ENCODE results near the gene ZNF563.
"Not testable (repeated sequence)": the region's sequence is repeated elsewhere in the genome, so short reads cannot be mapped to it uniquely, and the experiment has no call there.

Gene ZNF563

GRCh38 chr19:12333162-12334159 is at the start of gene ZNF563:
ZNF563 (minus strand) TSS chr19:12333633; CDS start chr19:12333482, 151 bp downstream.
- DNase-seq: peak; percentile 96 to 98

GRCh38 chr19:12380444-12380737 is 47.0 kb upstream of the ZNF563 start:
- no peak for DNase-seq

GRCh38 chr19:12379732-12380443 is 46.5 kb upstream of the ZNF563 start:
- DNase-seq: no peak

- DNase-seq: no peak
Measured at GRCh38 chr19:12374026-12374425, 40.6 kb upstream of the ZNF563 start.

- peak; percentile 86 for DNase-seq
Measured at GRCh38 chr19:12365236-12366162, 32.1 kb upstream of the ZNF563 start, which contains the start of gene ZNF442. ZNF442 (minus strand) TSS chr19:12365683; CDS start chr19:12363631, 2,052 bp downstream.

GRCh38 chr19:12364391-12365235 is 31.2 kb upstream of the ZNF563 start:
- DNase-seq: no peak

- not testable (repeated sequence) for DNase-seq
Measured at GRCh38 chr19:12362236-12362635, 28.8 kb upstream of the ZNF563 start.

GRCh38 chr19:12353375-12353774 is 19.9 kb upstream of the ZNF563 start:
- DNase-seq: no peak

GRCh38 chr19:12350890-12351197 is 17.4 kb upstream of the ZNF563 start:
- no peak for DNase-seq

- DNase-seq: no peak
Measured at GRCh38 chr19:12350185-12350889, 16.9 kb upstream of the ZNF563 start.

GRCh38 chr19:12346896-12347295 is 13.5 kb upstream of the ZNF563 start:
- DNase-seq: peak; percentile 9 to 62

GRCh38 chr19:12345197-12345596 is 11.8 kb upstream of the ZNF563 start:
- DNase-seq: no peak

GRCh38 chr19:12331211-12331941 is 2.1 kb downstream of the ZNF563 start:
- DNase-seq: peak; percentile 58 to 68

GRCh38 chr19:12330340-12330739 is 3.1 kb downstream of the ZNF563 start:
- DNase-seq: no peak

GRCh38 chr19:12325690-12326089 is 7.7 kb downstream of the ZNF563 start:
- no peak for DNase-seq

- no peak for DNase-seq
Measured at GRCh38 chr19:12318782-12319413, 14.5 kb downstream of the ZNF563 start.

GRCh38 chr19:12314553-12314952 is 18.9 kb downstream of the ZNF563 start:
- DNase-seq: no peak

GRCh38 chr19:12308891-12309290 is 24.5 kb downstream of the ZNF563 start:
- not testable (repeated sequence) for DNase-seq

GRCh38 chr19:12295191-12295590 is 38.2 kb downstream of the ZNF563 start:
- peak in 1 of 2 donors; percentile 14 for DNase-seq

Data from CD4-positive, alpha-beta T cell treated with Interferon alpha-2 for 1 hour (primary cell).